ENCODE data around the gene AP3S2.
"Not testable (repeated sequence)": the region's sequence is repeated elsewhere in the genome, so short reads cannot be mapped to it uniquely, and the experiment has no call there.

The AP3S2 gene

DNA sequence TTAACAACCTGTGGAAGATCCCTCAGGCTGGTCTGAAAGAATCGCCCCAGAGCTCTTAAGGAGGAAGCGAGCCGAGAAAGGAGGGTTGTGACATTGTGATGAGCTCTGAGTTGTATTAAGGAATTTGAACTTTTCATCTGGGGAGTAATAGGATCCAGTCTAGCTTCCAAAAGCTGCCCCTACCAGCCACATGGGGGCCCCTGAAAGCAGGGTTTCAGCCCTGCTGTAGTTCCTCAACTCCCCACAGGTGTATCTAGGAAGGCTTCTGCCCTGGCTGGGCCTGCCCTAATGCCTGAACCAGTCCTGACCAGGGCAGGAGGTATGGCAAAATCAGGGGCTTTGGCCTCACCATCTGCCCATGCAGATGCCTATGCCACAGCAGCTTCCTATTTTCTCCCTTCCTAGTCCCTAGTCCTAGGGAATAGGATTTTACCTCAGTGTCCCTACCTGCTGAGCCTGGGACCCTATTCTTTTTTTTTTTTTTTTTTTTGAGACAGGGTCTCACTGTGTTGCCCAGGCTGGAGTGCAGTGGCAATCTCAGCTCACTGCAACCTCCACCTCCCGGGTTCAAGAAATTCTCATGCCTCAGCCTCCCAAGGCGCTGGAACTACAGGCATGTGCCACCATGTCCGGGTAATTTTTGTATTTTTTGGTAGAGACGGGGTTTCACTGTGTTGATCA is 5.0 kb upstream of the AP3S2 start:
- ChIA-PET POLR2A (ENCODE audit: low non-redundant PET) (no interaction called here), CTCF (interaction anchor here (0.6 to 2.3 kb wide), 16 partner anchors 11 to 190 kb away, joined by 3 to 23 read pairs (median 4); no protein-coding TSS in a partner anchor)
- peak; percentile 88 for TF ChIP-seq CTCF (conservative IDR thresholded peaks at IDR 0.05; ENCODE audit: low read depth)
- H3K27ac ChIP-seq = peak overlapping the region; percentile 20; the same call in 1 of the 2 replicates
- peak; percentile 90 for DNase-seq (ENCODE audit: low spot score)

DNA sequence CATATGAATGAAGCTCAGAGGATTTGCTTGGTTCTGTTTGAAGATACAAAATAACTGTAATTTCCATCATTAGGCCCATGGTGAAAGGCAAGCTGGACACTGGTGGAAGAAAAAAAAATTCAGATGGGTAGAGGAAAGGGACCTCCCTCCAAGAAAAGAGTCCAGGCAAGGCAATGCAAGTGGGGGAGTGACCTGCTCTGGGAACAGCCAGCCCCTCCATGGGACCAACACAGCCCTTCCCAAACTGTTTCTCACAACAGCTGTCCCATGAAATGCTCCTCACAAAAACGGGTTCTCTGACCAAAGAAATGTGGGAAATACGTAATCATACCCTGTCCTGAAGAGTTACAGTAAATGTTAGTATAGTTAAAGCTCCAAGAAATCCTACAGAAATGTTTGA is 4.4 kb upstream of the AP3S2 start:
- no peak for DNase-seq (ENCODE audit: low spot score)
- ChIA-PET CTCF (interaction anchor here (0.6 to 2.3 kb wide), 15 partner anchors 12 to 190 kb away, joined by 3 to 23 read pairs (median 4); no protein-coding TSS in a partner anchor), POLR2A (ENCODE audit: low non-redundant PET) (interaction anchor here (0.5 kb wide), 1 partner anchor 68 kb away, joined by 3 read pairs; no protein-coding TSS in a partner anchor)
- no peak for TF ChIP-seq CTCF (conservative IDR thresholded peaks at IDR 0.05; ENCODE audit: low read depth)
- H3K27ac ChIP-seq = no peak overlapping the region

GRCh38 chr15:89893027-89893426 is 767 bp downstream of the AP3S2 start:
- DNase-seq (ENCODE audit: low spot score) = no peak
- ChIA-PET CTCF (no interaction called here), POLR2A (ENCODE audit: low non-redundant PET) (no interaction called here)
- no peak for TF ChIP-seq CTCF (conservative IDR thresholded peaks at IDR 0.05; ENCODE audit: low read depth)
- peak overlapping the region; percentile 93 for H3K27ac ChIP-seq

DNA sequence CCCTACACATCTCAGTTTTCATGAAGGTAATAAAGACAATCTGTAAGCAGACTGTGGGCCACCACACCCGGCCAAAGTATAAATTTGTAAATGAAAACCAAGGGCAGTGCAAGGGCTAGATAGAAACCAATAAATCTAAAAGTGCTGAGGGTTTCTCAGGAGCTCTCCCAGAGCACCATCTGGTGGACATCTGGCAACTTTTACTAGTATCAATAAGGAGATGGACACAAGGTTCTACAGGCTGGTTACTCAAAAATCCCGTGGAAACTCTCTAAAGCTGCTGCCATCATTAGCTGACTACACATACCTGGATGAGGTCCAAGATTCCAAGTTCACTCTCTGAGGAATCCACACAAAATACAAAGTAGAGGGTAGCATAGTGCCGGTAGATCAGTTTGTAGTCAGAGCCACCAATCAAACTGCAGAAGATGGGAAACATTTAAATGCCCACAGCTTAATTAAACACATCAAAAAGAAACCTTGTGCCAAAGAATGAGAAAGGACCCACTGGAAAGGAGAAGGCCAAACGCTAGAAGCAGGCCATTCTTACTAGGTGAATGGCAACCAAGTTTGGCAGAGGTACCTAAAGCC is 5.5 kb downstream of the AP3S2 start:
- DNase-seq (ENCODE audit: low spot score) = peak; percentile 30
- ChIA-PET CTCF (interaction anchor here (0.5 to 3.2 kb wide), 14 partner anchors 10 to 233 kb away, joined by 3 to 18 read pairs (median 3); partner anchors contain the start of gene ARPIN), POLR2A (ENCODE audit: low non-redundant PET) (no interaction called here)
- no peak overlapping the region for H3K27ac ChIP-seq
- peak; percentile 45 for TF ChIP-seq CTCF (conservative IDR thresholded peaks at IDR 0.05; ENCODE audit: low read depth)

GRCh38 chr15:89885611-89886010 is 8.2 kb downstream of the AP3S2 start:
- ChIA-PET POLR2A (ENCODE audit: low non-redundant PET) (no interaction called here), CTCF (interaction anchor here (0.7 to 1.1 kb wide), 2 partner anchors 11 to 81 kb away, joined by 3 to 6 read pairs; no protein-coding TSS in a partner anchor)
- no peak for TF ChIP-seq CTCF (conservative IDR thresholded peaks at IDR 0.05; ENCODE audit: low read depth)
- no peak overlapping the region for H3K27ac ChIP-seq
- no peak for DNase-seq (ENCODE audit: low spot score)

DNA sequence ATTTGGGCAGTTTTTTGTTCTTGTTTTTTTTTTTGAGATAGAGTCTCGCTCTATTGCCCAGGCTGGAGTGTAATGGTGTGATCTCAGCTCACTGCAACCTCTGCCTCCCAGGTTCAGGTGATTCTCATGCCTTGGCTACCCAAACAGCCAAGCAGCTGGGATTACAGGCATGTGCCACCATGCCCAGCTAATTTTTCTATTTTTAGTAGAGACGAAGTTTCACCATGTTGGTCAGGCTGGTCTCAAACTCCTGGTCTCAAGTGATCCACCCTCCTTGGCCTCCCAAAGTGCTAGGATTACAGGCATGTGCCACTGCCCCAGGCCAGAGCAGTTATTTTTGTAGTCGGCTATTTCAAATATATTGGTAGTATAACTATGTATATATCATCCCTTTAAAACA is 8.6 kb downstream of the AP3S2 start:
- H3K27ac ChIP-seq; POLR2A ChIA-PET (ENCODE audit: low non-redundant PET); DNase-seq (ENCODE audit: low spot score): not testable (repeated sequence)
- CTCF ChIA-PET = interaction anchor here (0.7 to 1.1 kb wide), 2 partner anchors 10 to 82 kb away, joined by 3 to 6 read pairs; no protein-coding TSS in a partner anchor

GRCh38 chr15:89883518-89883917 is 10.3 kb downstream of the AP3S2 start:
- DNase-seq (ENCODE audit: low spot score) = no peak
- no peak for TF ChIP-seq CTCF (conservative IDR thresholded peaks at IDR 0.05; ENCODE audit: low read depth)
- H3K27ac ChIP-seq = no peak overlapping the region
- POLR2A ChIA-PET (ENCODE audit: low non-redundant PET) = no interaction called here
- CTCF ChIA-PET = no interaction called here
